Smooth muscle cell (in vitro differentiated cells): Measurements from ENCODE around the gene STAT4. TPM values are rescaled to one million over a fixed set of nuclear protein-coding genes. Genes with fewer than 3 reads are reported as not detected.

Experiments used
- DNase-seq: peaks from one replicate; lab custom pipeline; 2025; ENCODE audit not compliant: unreplicated experiment; lab: John Stamatoyannopoulos, UW
- H2AFZ ChIP-seq: fragments of 200-600 bp; sonication (generic); 2 replicates; pipeline ENCODE4 v1.6.0; 2016; ENCODE audit warnings: antibody characterized with exemption, low read depth, mild to moderate bottlenecking
- H3F3A ChIP-seq: fragments of 200-600 bp; sonication (generic); 2 replicates; pipeline ENCODE4 v1.6.0; 2017; ENCODE audit warnings: antibody characterized with exemption, low read depth
- H3K27ac ChIP-seq: fragments of 200-600 bp; sonication (generic); 2 replicates; pipeline ENCODE4 v1.5.1; 2016; ENCODE audit warnings: low read depth, mild to moderate bottlenecking
- H3K27me3 ChIP-seq: fragments of 200-600 bp; sonication (generic); 2 replicates; pipeline ENCODE4 v1.6.1; 2016; ENCODE audit warnings: low read depth, mild to moderate bottlenecking
- H3K36me3 ChIP-seq: fragments of 200-600 bp; sonication (generic); 2 replicates; pipeline ENCODE4 v1.5.1; 2016; ENCODE audit warnings: low read depth
- H3K4me1 ChIP-seq: fragments of 200-600 bp; sonication (generic); 2 replicates; pipeline ENCODE4 v1.5.1; 2016; ENCODE audit warnings: low read depth
- H3K4me2 ChIP-seq: fragments of 200-600 bp; sonication (generic); 2 replicates; pipeline ENCODE4 v1.6.0; 2016; ENCODE audit warnings: mild to moderate bottlenecking
- H3K4me3 ChIP-seq: fragments of 200-600 bp; sonication (generic); 2 replicates; pipeline ENCODE4 v1.5.1; 2016; ENCODE audit warnings: mild to moderate bottlenecking
- H3K79me2 ChIP-seq: fragments of 200-600 bp; sonication (generic); 2 replicates; pipeline ENCODE4 v1.6.0; 2016; ENCODE audit warnings: low read depth, mild to moderate bottlenecking
- H3K9ac ChIP-seq: fragments of 200-600 bp; sonication (generic); 2 replicates; pipeline ENCODE4 v1.6.0; 2016; ENCODE audit warnings: low read depth
- H3K9me3 ChIP-seq: fragments of 200-600 bp; sonication (generic); replicated peaks from 2 replicates; pipeline ENCODE4 v1.5.1; 2016; ENCODE audit warnings: low read depth
- H4K20me1 ChIP-seq: fragments of 200-600 bp; sonication (generic); 2 replicates; pipeline ENCODE4 v1.6.0; 2016; ENCODE audit warnings: low read depth
- CTCF ChIP-seq: fragments of 200-600 bp; sonication (generic); IDR thresholded peaks from 2 replicates; pipeline ENCODE4 v1.5.1; 2017; ENCODE audit warnings: borderline replicate concordance, mild to moderate bottlenecking, antibody characterized with exemption; ENCODE audit not compliant: insufficient read depth, poor library complexity, severe bottlenecking
- WGBS: methylation state at CpG from one replicate; pipeline ENCODE4 v1.1.7; 2016; ENCODE audit warnings: low lambda C conversion rate; 5-methylcytosine and 5-hydroxymethylcytosine counted together
- polyA plus RNA-seq: library from polyadenylated mRNA; unstranded; fragments of >200 nt; fragmentation: Nextera tagmentation; extraction: Ambion mirVana; gene quantifications from 2 replicates; pipeline ENCODE4 v1.2.1, GENCODE V29; 2016
- total RNA-seq: library from RNA; depleted of rRNA; stranded (reverse); fragments of >200 nt; gene quantifications from 2 replicates; pipeline ENCODE4 v1.2.3, GENCODE V29; 2014

Gene STAT4
- total RNA-seq (0.85 and 8.4 TPM in 2 replicates), polyA plus RNA-seq (0.89 TPM in 1 of 2 replicates, not detected in the other)

DNA sequence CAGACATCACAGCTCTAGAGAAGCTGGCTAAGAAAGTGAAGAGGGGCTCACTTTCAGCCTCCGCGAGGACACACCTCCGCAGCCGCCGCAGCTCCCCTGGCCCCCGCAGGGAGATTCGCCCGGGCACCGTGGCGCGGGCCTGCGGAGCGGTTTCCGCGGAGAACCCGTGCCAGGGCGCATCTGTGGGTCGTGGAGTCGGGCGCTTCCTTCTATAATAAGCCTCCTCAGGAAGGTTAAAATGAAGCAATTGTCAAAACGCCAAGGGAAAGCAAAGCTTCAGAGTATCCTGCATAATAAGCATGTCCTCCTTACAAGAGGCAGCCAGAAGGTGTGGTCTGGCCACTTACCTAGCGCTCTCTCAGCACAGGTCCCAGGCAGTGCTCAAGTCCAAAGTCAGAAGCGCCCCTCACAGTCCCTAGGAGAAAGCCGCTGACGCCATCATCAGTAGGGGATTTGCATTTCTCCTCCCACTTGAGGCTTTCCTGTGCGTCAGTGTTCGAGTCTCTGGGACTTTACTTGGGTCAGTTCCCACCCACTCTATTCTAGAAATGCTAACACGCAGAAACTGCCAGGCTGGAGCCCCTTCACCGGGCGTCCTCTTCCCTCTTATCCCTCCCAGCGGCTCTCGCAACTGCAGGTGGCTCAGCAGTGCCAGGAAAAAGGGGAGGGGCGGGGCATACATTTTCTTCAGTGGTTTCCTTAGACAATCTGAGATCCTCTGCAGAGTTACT is at the start of gene STAT4:
Gene STAT4, minus strand, starts transcription at position 395 of the 731 bp plus-strand sequence. CDS start 2,791 bp downstream, outside the sequence.
- no peaks in the 10 kb centered on the region for H4K20me1 ChIP-seq
- peaks cover 27% of the 10 kb centered on the region for H3K27me3 ChIP-seq
- H3K9ac ChIP-seq = peak within 1 kb of the TSS; percentile 56
- peak within 1 kb of the TSS; percentile 59 for H3K4me3 ChIP-seq
- H3K4me2 ChIP-seq = peak within 1 kb of the TSS; percentile 87
- no peaks in the 10 kb centered on the region for H3K36me3 ChIP-seq
- H3K79me2 ChIP-seq = no peaks in the 10 kb centered on the region
- no peaks in the 10 kb centered on the region for H3K9me3 ChIP-seq
- 3% methylated on average over 33 of the region's 33 CpGs for WGBS
- no peaks in the 10 kb centered on the region for H3F3A ChIP-seq
- peak within 1 kb of the TSS; percentile 92 for H2AFZ ChIP-seq
- no peak within 1 kb of the TSS for H3K27ac ChIP-seq
- peaks cover 5% of the 10 kb centered on the region for H3K4me1 ChIP-seq
- TF ChIP-seq CTCF = no peak
- no peak for DNase-seq

DNA sequence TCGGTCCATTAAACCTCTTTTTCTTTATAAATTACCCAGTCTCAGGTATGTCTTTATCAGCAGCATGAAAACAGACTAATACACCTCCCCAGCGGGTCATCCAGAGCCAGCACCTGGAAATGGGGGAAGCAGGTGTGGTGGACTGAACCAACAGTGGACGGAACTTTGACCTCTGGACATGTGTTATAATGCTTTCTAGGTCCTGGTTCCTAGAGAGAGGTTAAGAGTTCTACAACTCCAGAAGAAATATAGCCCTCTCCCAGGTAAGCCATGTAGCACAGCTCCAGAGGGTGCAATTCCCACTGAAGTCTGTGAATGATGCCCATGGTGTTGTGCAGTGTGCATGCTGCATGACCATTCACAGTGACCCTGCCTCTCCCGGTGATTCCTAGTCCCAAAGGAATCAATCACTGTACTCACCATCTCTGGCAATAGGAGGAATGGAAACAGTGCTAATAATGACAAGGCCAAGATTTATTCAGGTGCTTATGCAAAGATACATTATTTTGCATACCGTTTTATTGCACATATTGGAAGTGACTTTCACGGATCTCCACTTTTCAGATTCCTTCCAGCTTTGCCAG is 49.2 kb upstream of the STAT4 start:
- H3K79me2 ChIP-seq = no peaks in the 10 kb centered on the region
- H3K4me2 ChIP-seq = no peak overlapping the region
- no peak overlapping the region for H3K9ac ChIP-seq
- no peaks in the 10 kb centered on the region for H4K20me1 ChIP-seq
- no peak overlapping the region for H3K27ac ChIP-seq
- DNase-seq = no peak
- H3K27me3 ChIP-seq = no peaks in the 10 kb centered on the region
- peaks cover 7% of the 10 kb centered on the region for H3F3A ChIP-seq
- 95% methylated on average over 6 of the region's 6 CpGs for WGBS
- no peak overlapping the region for H3K4me3 ChIP-seq
- no peaks in the 10 kb centered on the region for H3K4me1 ChIP-seq
- TF ChIP-seq CTCF = no peak
- H3K9me3 ChIP-seq = no peaks in the 10 kb centered on the region
- no peaks in the 10 kb centered on the region for H3K36me3 ChIP-seq
- no peak overlapping the region for H2AFZ ChIP-seq

- 87% methylated on average over 4 of the region's 4 CpGs for WGBS
- TF ChIP-seq CTCF = no peak
- H3K4me3 ChIP-seq = no peak overlapping the region
Observed at GRCh38 chr2:191198271-191198670, 47.5 kb upstream of the STAT4 start.

More at GRCh38 chr2:191198271-191198670, 47.5 kb upstream of the STAT4 start:
- Histone ChIP-seq H3K79me2 (no peaks in the 10 kb centered on the region), H3K9ac (no peak overlapping the region), H3K9me3 (no peaks in the 10 kb centered on the region), H3K4me1 (no peaks in the 10 kb centered on the region), H3K36me3 (no peaks in the 10 kb centered on the region), H4K20me1 (no peaks in the 10 kb centered on the region), H2AFZ (no peak overlapping the region), H3F3A (peaks cover 4% of the 10 kb centered on the region), H3K27me3 (no peaks in the 10 kb centered on the region), H3K27ac (no peak overlapping the region), H3K4me2 (no peak overlapping the region)
- no peak for DNase-seq
